SH-SY5Y (cell line): ENCODE measurements around the gene ACOT11.

Source experiments
- GATA2 ChIP-seq: IDR thresholded peaks from 2 replicates; pipeline ENCODE4 v1.6.1; 2011; ENCODE audit warnings: mild to moderate bottlenecking, low read depth, low read length
- GATA3 ChIP-seq: IDR thresholded peaks from 2 replicates; pipeline ENCODE4 v1.6.1; 2011; ENCODE audit warnings: low read depth, mild to moderate bottlenecking, low read length, moderate library complexity

GRCh38 chr1:54499097-54499359, 49.0 kb upstream of the ACOT11 start:
- TF ChIP-seq GATA3, result no peak
- no peak for TF ChIP-seq GATA2
